Esophagus mucosa (tissue), 1 donor: ENCODE measurements around the gene RIN3. TPM values are rescaled to one million over a fixed set of nuclear protein-coding genes. Genes with fewer than 3 reads are reported as not detected.
A peak's percentile ranks its signal among the peaks of the same experiment; 100 is the strongest.

Experiments used
- ATAC-seq: fragments of 200-7000 bp; cut with Tn5 transposase; one replicate; pipeline ENCODE4 v1.9.1; 2020
- total RNA-seq: library from RNA; stranded (reverse); gene quantifications from one replicate; pipeline ENCODE4 v1.2.4, GENCODE V29; 2023
- donor health status: DM: yes; HTN: yes; CAD: no.

RIN3 gene
- total RNA-seq, 1 donor from 2014 or later: 5.4 TPM

DNA sequence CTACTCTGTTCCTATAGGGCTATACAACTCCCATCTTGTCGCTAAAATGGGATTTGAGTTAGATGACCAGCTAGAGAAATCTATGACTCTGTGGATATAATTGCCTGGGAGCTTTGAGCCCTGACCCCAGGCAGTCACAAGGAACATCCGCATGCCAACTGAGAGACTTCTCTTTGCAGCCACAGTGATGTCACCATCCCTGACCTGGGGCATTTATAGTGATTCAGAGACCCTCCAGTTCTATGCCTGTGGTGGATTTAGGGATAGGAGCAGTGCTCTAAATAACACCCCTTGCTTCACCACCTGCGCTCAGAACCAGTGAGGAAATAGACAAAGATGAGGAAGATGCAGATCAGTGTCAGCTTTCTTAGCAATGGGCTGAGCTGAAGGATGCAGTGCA lies 86.2 kb downstream of the RIN3 start:
- no peak for ATAC-seq

DNA sequence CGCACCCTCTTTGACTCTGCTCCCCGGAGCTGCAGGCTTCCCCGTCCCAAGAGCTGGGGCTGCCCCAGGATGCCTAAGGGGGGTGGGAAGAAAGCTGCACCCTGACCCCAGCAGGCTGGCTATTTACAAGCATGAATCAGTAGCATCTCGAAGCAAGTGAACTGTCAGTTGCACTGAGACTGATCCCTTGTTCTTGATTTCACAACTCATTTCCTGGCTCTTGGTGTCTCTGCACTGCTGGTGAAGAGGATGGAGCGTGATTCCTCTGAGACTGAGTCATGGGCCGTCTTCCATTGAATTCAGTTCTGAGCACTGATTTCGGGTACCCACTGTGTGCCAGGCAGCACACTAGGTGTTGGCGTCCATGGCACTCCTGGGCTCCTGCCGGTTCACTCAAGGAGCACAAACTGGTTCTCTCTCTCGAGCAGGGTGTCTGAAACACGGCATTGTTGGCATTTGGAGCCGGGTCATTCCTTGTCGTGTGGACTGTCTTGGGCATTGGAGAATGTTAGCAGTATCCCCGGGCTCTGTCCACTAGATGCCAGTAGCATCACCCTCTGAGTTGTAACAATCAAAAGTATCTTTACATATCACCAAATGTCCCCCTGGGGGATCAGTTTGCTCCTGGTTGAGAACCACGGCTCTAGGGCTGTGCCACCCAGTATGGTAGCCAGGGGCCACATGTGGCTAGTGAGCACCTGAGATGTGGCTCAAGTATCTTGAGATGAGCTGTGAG lies 86.9 kb downstream of the RIN3 start:
- peak; percentile 50 for ATAC-seq

- no peak for ATAC-seq
Observed at GRCh38 chr14:92601131-92601710, 87.6 kb downstream of the RIN3 start.

DNA sequence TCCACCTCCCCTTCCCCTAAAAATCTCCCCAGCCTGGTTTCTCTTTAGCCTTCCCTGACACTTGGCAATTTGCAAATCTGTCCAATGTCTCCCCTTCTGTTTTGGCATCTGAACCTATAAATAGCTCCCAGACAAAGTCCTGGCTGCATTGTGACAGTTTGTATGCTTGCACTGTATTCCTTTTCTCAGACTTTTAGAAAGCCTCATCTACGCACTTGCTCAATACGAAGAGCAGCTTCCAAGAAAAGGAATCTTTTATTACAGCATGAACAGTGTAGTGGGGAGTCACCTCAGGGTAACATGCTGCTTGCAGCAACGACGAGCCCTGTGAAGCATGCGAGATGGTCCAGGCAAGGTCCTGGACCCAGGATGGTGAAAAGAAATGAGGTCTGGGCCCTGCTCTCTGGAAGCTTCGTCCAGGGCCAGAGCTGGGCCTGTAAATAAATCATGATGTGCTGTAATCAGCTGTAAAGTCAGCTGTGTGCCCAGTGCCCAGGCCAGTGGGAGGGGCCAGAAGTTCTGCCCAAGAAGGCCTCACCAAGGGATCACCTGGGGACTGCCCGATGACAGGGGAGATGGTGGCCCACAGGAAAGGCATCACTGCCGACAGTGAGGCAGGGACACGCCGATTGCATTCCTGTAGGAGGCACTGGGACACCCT lies 88.3 kb downstream of the RIN3 start:
- ATAC-seq: no peak

- ATAC-seq: peak; percentile 55
Observed at GRCh38 chr14:92603309-92604242, 90.0 kb downstream of the RIN3 start.

GRCh38 chr14:92605274-92605940 lies 91.8 kb downstream of the RIN3 start:
- ATAC-seq: no peak

DNA sequence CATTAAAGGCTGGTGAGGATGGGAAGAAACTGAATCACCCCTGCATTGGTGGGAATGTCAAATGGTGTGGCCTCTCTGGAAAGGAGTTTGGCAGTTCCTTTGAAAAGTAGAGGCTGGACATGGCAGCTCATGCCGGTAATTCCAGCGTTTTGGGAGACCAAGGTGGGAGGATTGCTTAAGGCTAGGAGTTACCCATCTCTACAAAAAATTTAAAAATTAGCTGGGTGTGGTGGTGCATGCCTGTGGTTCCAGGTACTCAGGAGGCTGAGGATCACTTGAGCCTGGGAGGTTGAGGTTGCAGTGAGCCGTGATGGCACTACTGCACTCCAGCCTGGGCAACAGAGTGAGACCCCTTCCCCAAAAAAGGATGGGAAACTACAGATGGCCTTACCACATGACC lies 93.7 kb downstream of the RIN3 start:
- ATAC-seq: no peak

DNA sequence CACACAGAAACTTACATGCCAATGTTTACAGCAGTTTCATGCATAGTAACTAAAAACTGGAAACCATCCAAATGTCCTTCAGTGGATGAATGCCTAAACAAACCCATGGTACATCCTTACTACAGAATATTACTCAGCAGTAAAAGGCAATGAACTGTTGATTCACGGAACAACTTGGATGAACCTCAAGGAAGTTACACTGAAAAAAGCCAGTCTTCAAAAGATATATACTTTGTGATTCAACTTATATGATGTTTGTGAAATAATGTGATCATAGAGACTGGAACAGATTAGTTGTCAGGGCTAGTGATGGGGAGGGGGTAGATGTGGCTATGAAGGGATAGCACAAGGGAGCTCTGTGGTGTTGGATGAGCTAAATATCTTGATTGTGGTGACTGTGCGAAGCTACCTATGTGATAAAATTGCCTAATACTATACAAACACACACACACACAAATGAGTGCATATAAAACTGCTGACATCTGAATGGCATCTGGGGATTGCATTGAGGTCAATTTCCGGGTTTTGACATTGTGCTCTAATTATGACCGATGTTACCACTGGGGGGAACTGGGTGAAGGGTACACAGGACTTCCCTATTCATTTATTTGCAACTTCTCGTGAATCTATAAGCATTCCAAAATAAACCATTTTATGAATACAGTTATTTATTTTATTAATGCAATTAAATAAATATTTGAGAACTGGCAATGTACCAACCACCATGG lies 94.3 kb downstream of the RIN3 start:
- no peak for ATAC-seq

- no peak for ATAC-seq
Observed at GRCh38 chr14:92609955-92610354, 96.4 kb downstream of the RIN3 start.

DNA sequence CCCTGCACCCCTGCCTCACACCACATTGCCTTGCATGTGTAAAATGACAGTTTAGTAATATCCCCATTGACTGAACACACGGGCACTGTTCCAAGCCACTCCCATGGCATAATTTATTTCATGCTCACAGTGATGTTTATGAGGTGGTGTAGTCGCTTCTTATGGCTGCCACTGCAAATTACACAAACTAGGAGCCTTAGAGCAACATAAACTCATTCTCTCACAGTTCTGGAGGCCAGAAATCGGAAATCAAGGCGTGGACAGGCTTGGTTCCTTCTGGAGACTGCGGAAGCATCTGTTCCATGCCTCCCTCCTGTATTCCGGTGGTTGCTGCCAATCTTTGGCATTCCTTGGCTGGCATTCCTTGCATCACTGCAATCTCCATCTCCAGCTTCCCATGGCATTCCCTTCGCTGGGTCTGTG lies 97.3 kb downstream of the RIN3 start:
- no peak for ATAC-seq

GRCh38 chr14:92613008-92613658 lies 99.6 kb downstream of the RIN3 start:
- ATAC-seq: peak; percentile 43

- no peak for ATAC-seq
Observed at GRCh38 chr14:92613681-92614260, 100.2 kb downstream of the RIN3 start.

GRCh38 chr14:92615451-92615850 lies 101.9 kb downstream of the RIN3 start:
- ATAC-seq: no peak

DNA sequence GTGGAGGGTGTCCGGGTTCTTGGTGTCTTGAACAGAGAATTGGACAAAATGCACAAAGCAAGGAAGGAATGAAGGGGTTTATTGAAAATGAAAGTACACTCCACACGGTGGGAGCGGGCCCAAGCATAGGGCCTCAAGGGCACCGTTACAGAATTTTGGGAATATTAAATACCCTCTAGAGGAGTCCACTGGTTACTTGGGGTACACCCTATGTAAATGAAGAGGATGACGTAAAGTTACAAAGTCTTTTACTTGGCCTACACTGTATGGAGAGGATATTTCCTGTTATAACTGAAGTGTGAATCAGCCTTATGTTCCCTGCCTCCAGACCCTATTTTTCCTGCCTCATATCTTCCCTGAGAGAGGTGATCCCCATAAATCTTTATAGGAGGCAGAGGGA lies 102.6 kb downstream of the RIN3 start:
- ATAC-seq: no peak

DNA sequence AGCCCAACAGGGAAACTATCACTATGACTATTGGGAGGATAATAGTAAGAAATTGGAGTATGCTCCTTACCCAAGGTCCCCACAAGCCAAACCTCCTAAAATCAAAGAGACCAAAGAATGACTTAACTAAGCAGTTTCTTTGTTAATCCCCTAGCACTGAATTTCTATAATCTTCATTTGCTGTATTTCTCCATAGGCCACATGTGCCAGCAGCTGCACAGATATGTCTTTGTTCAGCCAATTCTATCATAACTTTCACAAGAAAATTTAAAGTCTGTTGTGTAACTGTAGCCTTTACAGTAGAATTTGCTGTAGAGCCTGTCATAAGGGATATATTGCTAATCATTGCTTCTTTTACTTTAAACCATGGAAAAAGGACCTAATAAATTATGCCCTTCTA lies 104.0 kb downstream of the RIN3 start:
- no peak for ATAC-seq

GRCh38 chr14:92619671-92620456 lies 106.3 kb downstream of the RIN3 start:
- ATAC-seq: no peak

GRCh38 chr14:92622311-92622710 lies 108.7 kb downstream of the RIN3 start:
- ATAC-seq: no peak

DNA sequence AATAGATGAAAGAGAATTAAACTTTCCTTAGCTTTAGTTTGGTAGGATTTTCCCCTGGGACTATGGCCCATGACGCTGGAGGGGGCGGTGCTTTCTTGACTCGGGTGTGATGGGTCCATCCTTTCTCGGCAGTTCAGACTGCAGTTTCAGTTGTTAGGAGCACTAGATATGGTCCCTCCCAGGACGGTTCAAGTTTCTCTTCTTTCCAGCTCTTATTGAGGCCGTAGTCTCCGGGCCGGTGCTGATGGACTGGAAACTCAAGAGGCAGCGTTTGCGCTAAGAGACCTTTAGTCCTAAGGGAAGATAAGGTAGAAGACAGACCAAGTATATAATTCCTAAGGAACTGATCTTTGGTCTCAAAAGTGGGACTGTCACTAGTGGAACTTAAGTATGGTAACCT lies 111.2 kb downstream of the RIN3 start:
- ATAC-seq: no peak

DNA sequence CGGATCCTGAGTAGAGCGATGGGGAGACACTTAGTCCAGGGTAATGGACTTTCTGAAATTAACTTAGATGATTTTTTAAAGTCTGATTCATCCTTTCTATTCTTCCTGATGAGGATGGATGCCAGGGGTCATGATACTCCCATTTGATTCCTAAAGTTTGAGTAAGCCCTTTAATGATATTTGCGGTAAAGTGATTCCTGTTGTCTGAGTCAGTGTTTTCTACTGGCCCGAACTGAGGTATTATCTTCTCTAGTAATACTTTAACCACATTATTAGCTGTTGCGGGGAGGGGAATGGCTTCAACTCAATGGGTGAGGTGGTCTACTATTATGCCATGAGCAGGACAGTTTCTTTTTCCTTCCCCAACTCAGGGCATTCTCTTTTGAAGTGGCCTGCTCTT lies 111.6 kb downstream of the RIN3 start:
- no peak for ATAC-seq

DNA sequence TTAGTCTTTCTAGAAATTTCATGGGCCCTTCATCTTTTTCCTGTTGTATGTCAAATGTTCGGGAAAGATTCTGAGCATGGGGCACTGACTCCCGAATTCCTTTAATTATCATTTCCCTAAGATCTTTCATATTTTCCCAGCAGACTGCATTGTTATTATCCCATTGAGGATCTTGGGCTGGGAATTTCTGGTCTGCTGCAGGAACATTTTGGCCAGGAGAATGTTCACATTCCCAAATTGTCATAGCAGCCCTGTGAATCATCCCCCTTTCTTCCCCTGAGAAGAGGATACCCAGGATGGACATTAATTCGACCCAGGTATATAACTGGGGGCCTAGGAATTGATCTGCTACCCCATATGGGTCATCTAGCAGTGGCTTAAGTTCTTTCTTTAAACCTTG lies 112.5 kb downstream of the RIN3 start:
- no peak for ATAC-seq
